Stomach (tissue), 4 donors: ENCODE data around the gene RNF43.

ENCODE experiments used
- POLR2A ChIP-seq, 4 donors: fragments of 450-650 bp; IDR thresholded peaks; one replicate each; pipeline ENCODE4 v1.6.1; 2016; ENCODE audit warnings: antibody characterized with exemption in 4 of 4, control low read depth in 2 of 4, mild to moderate bottlenecking in 1 of 4, moderate library complexity in 1 of 4
- POLR2AphosphoS5 ChIP-seq, 3 donors: sonication (generic); formaldehyde crosslinking; IDR thresholded peaks; one replicate each; pipeline ENCODE4 v1.6.1; 2016; ENCODE audit warnings: antibody characterized with exemption in 3 of 3

- TF ChIP-seq POLR2AphosphoS5 (IDR thresholded peaks at IDR 0.05) (no peak), POLR2A (IDR thresholded peaks at IDR 0.05) (no peak)
Observed at GRCh38 chr17:58376472-58377000, 40.8 kb downstream of the RNF43 start.
